Caki2 (cell line): ENCODE measurements around the gene PPM1L. TPM values are rescaled to one million over a fixed set of nuclear protein-coding genes. Genes with fewer than 3 reads are reported as not detected.
"Not testable (repeated sequence)": the region's sequence is repeated elsewhere in the genome, so short reads cannot be mapped to it uniquely, and the experiment has no call there.

Experiments
- DNase-seq: peaks from one replicate; pipeline ENCODE4 v3.0.0-alpha.2; 2015; ENCODE audit warnings: low read depth
- in situ Hi-C: cut with HindIII; loops from 2 replicates; pipeline ENCODE4 v1.10.0; 2016; ENCODE audit warnings: low sequenced_read_pairs, low pct_unique_long_range_greater_than_20kb, mixed read lengths
- total RNA-seq: library from RNA; depleted of rRNA; stranded (reverse); fragments of >200 nt; shearing (Covaris generic); gene quantifications from 2 replicates; pipeline ENCODE4 v1.2.3, GENCODE V29; 2014; ENCODE audit warnings: low replicate concordance; rRNA removed

Gene PPM1L
- 0.06 and 1.2 TPM in 2 replicates for total RNA-seq

DNA sequence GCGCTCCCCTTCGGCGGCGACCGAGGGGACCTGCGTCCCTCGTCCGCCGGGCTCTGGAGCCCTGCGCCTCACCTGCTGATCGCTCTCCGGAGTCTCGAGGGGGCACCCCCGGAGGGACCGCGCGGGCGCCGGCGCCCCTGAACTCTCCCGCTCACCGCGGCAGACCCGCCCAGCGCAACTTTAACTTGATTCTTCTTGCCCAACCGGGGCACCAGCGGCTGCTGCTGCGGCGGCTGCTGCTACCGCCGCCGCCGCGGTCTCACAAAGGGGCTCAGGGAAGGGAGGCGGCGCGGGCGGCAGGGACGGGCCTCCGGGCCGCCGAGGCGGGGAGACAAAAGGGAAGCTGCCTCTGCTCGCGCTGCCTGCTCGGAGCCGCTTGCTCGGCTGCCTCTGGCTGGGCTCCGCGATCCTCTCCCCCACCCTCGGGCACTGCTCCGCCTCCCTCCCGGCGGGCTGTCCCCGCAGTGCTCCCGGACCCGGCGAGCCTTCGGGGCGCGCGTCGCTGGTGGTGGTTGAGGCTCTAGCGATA is at the start of gene PPM1L:
TSS of gene PPM1L (plus strand) at position 456 of the 529 bp plus-strand sequence.
- in situ Hi-C loops = no loop called here
- DNase-seq = no peak

DNA sequence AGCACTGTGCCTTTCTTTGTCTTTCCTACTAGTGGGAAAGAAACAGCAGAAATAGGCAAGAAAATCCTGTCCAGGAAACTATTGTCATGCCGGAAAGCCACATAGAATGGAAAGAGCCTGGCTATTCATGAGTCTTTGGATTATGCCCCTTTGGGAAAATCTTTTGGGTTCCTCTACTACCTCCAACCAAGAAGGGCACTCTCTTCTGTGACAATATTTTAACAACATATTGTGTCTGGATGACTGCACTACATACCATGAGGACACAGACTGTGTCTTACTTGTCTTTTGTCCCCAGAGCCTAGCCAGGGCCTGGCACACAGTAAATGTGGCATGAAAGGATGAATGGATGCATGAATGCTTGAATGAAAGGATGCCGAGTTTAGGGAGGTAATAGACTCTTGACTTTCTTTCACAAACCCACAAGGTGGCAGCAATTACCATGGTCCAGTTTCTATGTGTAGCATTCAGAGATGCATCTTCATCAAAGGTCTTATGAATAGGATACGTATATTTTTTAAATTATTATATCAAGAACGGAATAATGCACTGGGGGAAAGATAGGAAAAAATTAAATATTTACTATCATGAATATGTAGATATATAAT is 48.7 kb upstream of the PPM1L start:
- in situ Hi-C loops = no loop called here
- no peak for DNase-seq

DNA sequence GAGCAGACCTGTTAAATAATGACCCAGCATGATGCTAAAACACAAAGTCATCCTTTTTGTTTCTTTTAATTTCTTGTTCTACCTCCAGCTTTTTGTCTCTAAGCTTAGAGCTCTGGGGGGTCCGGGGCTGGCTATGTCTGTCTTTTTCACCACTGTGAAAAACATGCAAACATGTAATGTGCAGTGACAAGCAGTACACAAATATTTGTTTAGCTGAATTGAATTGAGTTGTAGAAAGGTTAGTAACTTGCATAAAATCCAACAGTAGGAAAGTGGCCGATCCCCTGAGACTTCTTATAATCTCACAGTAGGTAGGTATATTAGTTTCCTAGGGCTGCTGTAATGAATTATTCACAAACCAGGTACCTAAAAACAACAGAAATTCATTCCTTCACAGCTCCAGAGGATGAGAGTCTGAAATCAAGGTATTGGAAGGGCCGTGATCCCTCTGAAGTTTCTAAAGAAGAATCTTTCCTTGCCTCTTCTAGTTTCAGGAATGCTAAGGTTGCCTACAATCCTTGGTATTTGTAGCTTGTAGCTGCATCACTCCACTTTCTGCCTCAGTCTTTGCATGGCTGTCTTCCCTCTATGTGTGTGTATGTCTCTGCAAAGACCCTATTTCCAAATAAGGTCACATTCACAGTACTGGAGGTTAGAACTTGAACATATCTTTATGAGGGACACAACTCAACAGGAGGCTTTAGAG is 46.4 kb upstream of the PPM1L start:
- in situ Hi-C loops = no loop called here
- no peak for DNase-seq

DNA sequence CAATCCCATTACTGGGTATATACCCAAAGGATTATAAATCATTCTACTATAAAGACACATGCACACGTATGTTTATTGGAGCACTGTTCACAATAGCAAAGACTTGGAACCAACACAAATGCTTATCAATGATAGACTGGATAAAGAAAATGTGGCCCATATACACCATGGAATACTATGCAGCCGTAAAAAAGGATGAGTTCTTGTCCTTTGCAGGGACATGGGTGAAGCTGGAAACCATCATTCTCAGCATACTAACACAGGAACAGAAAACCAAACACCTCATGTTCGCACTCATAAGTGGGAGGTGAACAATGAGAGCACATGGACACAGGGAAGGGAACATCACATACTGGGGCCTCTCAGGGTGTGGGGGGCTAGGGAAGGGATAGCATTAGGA is 42.9 kb upstream of the PPM1L start:
- in situ Hi-C loops, DNase-seq: not testable (repeated sequence)

DNA sequence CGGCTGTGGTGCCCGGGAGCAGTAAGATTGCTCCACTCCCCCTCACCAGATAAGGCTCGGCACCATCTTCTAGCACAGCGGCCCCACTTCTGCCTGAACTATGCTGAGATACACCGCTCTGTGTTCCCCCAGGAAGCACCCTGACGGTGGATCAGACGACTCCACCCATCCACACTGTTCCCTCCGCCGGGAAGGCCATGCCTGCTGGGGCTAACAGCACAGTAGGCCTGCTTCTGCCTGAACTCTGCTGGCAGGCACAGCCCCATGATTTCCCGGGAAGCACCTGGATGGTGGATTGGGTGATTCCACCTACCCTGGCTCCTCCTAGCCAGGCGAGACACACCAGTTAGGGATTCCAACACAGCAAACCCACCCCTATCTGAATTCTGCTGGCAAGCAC is 36.3 kb upstream of the PPM1L start:
- DNase-seq = no peak
- in situ Hi-C loops = no loop called here

GRCh38 chr3:160720123-160720746 is 35.8 kb upstream of the PPM1L start:
- no peak for DNase-seq
- in situ Hi-C loops = no loop called here

GRCh38 chr3:160722331-160722730 is 33.7 kb upstream of the PPM1L start:
- DNase-seq = no peak
- in situ Hi-C loops = no loop called here

DNA sequence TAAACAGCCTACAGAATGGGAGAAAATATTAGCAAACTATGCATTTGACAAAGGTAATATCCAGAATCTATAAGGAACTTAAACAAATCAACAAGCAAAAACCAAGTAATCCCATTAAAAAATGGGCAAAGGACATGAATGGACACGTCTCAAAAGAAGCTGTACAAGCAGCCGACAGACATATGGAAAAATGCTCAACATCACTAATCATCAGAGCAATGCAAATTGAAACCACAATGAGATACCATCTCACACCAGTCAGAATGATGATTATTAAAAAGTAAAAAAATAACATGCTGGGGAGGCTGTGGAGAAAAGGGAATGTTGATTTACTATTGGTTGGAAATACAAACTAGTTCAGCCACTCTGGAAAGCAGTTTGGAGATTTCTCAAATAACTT is 30.7 kb upstream of the PPM1L start:
- in situ Hi-C loops = no loop called here
- DNase-seq = no peak

DNA sequence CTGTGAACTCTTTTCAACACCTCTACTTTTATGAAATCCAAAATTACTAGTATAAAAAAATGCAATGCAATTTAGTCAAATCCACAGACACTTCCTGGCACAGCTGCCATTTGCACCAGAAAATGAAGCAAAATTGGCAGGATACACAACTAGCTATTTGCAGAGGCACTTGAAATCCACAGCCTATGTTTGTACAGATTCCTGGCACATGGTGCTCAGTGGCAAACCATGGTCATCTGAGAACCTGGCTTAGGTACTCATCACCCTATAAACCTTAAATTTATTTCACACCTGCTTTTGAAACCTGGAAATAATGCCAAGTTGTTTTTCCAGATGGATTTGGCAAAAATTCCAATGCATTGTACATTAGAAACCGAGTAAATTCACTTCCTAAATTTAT is 20.2 kb upstream of the PPM1L start:
- no peak for DNase-seq
- in situ Hi-C loops = no loop called here

GRCh38 chr3:160738048-160738447 is 18.0 kb upstream of the PPM1L start:
- in situ Hi-C loops = no loop called here

GRCh38 chr3:160739079-160739478 is 17.0 kb upstream of the PPM1L start:
- DNase-seq = no peak

More at GRCh38 chr3:160738048-160738447, 18.0 kb upstream of the PPM1L start:
- DNase-seq = no peak

DNA sequence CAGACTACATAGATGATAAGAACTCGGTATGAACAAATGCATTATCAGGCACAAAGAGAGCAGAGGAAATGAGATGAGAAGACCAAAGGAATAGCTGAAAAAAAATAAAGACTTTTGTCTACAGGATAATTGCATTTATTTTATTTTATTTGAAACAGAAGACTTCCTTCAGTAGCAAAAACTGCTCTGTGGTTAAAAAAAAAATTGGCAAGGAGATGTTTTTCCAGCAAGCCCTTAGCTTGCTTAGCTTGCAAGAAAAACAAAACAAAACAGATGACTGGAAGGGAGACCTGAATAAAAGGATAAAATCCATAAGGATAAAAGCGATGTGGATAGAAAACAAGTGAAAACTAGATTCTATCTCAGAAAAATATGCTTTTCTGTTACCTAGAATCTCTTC is 9.1 kb upstream of the PPM1L start:
- in situ Hi-C loops = no loop called here
- DNase-seq = no peak

More at GRCh38 chr3:160739079-160739478, 17.0 kb upstream of the PPM1L start:
- in situ Hi-C loops = no loop called here

DNA sequence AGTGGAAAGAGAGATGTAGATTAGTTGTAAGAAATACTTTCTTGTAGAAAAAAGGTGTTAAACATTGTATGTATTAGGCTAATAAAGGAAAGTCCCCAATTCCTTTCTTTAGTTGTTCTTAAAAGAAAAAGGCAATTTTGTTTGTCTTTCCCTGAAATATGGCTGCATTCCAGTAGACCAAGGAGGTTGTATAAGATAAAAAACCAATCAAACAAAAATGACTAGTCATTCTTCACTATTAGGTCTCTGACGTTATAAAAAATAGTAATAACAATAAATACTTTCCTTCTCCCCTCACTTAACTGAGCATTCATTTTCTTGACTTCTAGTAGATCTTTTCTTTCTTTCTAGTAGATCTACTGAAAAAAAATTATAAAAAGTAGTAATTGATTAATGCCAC is 8.6 kb upstream of the PPM1L start:
- in situ Hi-C loops = no loop called here
- no peak for DNase-seq

GRCh38 chr3:160748231-160748630 is 7.8 kb upstream of the PPM1L start:
- in situ Hi-C loops = no loop called here
- no peak for DNase-seq

DNA sequence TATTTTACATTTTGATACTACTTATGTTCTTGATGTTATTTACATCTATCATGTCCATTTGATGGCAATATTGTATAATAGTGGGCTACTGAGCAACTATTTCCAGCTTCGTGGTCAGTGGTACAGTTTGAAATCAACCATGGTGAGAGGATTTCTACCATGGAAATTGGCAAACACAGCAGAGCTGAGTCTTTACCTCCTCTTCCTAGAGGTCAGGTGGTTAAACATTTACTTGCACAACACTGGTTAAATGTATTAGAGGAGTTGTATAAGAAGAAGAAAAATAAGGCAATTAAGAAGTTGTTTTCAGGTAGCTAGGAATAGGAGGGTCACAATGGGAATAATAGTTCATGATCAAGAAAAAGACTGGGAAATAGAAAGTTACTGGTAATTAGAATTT is 7.2 kb upstream of the PPM1L start:
- in situ Hi-C loops = no loop called here
- no peak for DNase-seq

DNA sequence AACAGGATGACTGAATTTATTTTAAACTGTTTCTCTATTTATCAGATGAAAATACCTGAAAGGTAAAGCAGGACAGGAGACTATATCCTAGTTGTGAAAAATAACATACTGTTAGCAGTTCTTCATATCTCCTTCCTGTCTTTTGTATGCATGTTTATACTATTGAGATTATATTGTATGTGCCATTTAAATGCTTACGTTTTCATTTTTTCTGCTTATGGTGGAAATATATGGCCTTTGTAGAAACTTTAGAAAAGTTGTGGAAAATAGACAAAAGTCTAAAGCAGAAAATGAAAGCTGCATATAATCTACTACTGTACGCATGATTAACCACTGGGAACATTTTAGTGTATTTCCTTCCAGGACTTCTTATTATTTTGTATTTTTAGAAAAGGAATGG is 2.1 kb upstream of the PPM1L start:
- in situ Hi-C loops = no loop called here
- DNase-seq = no peak

GRCh38 chr3:160754371-160754854 is 1.6 kb upstream of the PPM1L start:
- in situ Hi-C loops = no loop called here
- DNase-seq = peak; percentile 49

GRCh38 chr3:160754855-160755747 is 930 bp upstream of the PPM1L start:
- peak; percentile 90 for DNase-seq
- in situ Hi-C loops = no loop called here
